H1 (cell line): ENCODE measurements around the gene UNK. TPM values are rescaled to one million over a fixed set of nuclear protein-coding genes. Genes with fewer than 3 reads are reported as not detected.

Experiments used
- CTCF ChIA-PET: fragments of 300-600 bp; sonication (Branson Sonifier 250); formaldehyde crosslinking; loops from one replicate; lab custom pipeline; 2021; ENCODE audit not compliant: partially characterized antibody; lab: Charles Lee
- POLR2A ChIA-PET: fragments of 300-600 bp; sonication (Branson Sonifier 250); formaldehyde crosslinking; loops from one replicate; lab custom pipeline; 2021; ENCODE audit warnings: inconsistent platforms; ENCODE audit not compliant: partially characterized antibody; lab: Charles Lee
- DNase-seq, 2 experiments: peaks; one replicate each; pipeline versions ENCODE4 v3.0.0 to v3.0.0-alpha.2; 2010 to 2022; ENCODE audit warnings: low spot score in 2 of 2, low read depth in 1 of 2, mixed read lengths in 1 of 2
- FAIRE-seq: peaks from 2 replicates; lab custom pipeline; 2011; peaks lifted over from hg19 to GRCh38; lab: Jason Lieb, UNC
- H2AFZ ChIP-seq: 2 replicates; pipeline ENCODE4 v1.8.1; 2012; ENCODE audit warnings: low read length, inconsistent platforms
- H2AK5ac ChIP-seq: 2 replicates; pipeline ENCODE4 v1.6.1; 2013; ENCODE audit warnings: low read depth, low read length
- H2BK120ac ChIP-seq: replicated peaks from 2 replicates; pipeline ENCODE3; 2013; ENCODE audit warnings: low read depth, low read length, inconsistent platforms
- H2BK12ac ChIP-seq: 2 replicates; pipeline ENCODE4 v1.6.1; 2013; ENCODE audit warnings: low read depth, low read length
- H2BK15ac ChIP-seq: 2 replicates; pipeline ENCODE4 v1.6.1; 2013; ENCODE audit warnings: low read length
- H2BK20ac ChIP-seq: 2 replicates; pipeline ENCODE4 v1.6.1; 2013; ENCODE audit warnings: low read length
- H2BK5ac ChIP-seq: 2 replicates; pipeline ENCODE4 v1.6.1; 2013; ENCODE audit warnings: low read depth, low read length
- H3K14ac ChIP-seq: 2 replicates; pipeline ENCODE4 v1.6.1; 2013; ENCODE audit warnings: inconsistent platforms; ENCODE audit not compliant: insufficient read length
- H3K18ac ChIP-seq: 2 replicates; pipeline ENCODE4 v1.6.1; 2013; ENCODE audit warnings: low read length; ENCODE audit errors: extremely low read depth
- H3K23ac ChIP-seq: 2 replicates; pipeline ENCODE4 v1.6.1; 2013; ENCODE audit warnings: inconsistent platforms; ENCODE audit not compliant: insufficient read length
- H3K23me2 ChIP-seq: 2 replicates; pipeline ENCODE4 v1.6.1; 2013; ENCODE audit warnings: low read depth, low read length
- H3K27ac ChIP-seq: 2 replicates; pipeline ENCODE4 v1.6.1; 2011; ENCODE audit warnings: low read depth, low read length, inconsistent platforms
- H3K27me3 ChIP-seq, 4 experiments: replicated peaks in 1 of 4; 1 replicate in 1 of 4; 2 replicates in 3 of 4; pipeline versions ENCODE4 v1.6.1 to v1.8.1; 2011 to 2013; ENCODE audit warnings: low read length in 3 of 4, mild to moderate bottlenecking in 3 of 4, inconsistent platforms in 2 of 4, mixed read lengths in 2 of 4, moderate library complexity in 1 of 4; ENCODE audit not compliant: control insufficient read depth in 3 of 4, insufficient read depth in 3 of 4; ENCODE audit errors: extremely low read depth in 1 of 4
- H3K36me3 ChIP-seq, 4 experiments: 2 replicates each; pipeline versions ENCODE4 v1.6.1 to v1.8.1; 2011 to 2013; ENCODE audit warnings: mild to moderate bottlenecking in 4 of 4, low read length in 3 of 4, moderate library complexity in 2 of 4, control low read depth in 1 of 4, inconsistent platforms in 1 of 4; ENCODE audit not compliant: insufficient read depth in 4 of 4, control insufficient read depth in 2 of 4
- H3K4ac ChIP-seq: replicated peaks from 2 replicates; pipeline ENCODE3; 2013; ENCODE audit warnings: low read length, low read depth, mixed read lengths, inconsistent platforms; ENCODE audit not compliant: insufficient read length
- H3K4me1 ChIP-seq, 4 experiments: replicated peaks in 1 of 4; 1 replicate in 1 of 4; 2 replicates in 3 of 4; pipeline versions ENCODE4 v1.6.1 to v1.8.1; 2011 to 2013; ENCODE audit warnings: low read length in 3 of 4, inconsistent platforms in 2 of 4, mixed read lengths in 1 of 4; ENCODE audit not compliant: insufficient read depth in 4 of 4, control insufficient read depth in 3 of 4
- H3K4me2 ChIP-seq, 2 experiments: 2 replicates each; pipeline versions ENCODE4 v1.6.1 to v1.8.1; 2011 to 2013; ENCODE audit warnings: low read depth in 2 of 2, low read length in 2 of 2, control low read depth in 1 of 2, inconsistent platforms in 1 of 2, mild to moderate bottlenecking in 1 of 2; ENCODE audit not compliant: insufficient read depth in 1 of 2
- H3K4me3 ChIP-seq, 4 experiments: fragments of 200-600, 300-600 bp in 1 of 4; sonication (generic), shearing (Covaris generic), sonication (Bioruptor Twin) in 1 of 4; 2 replicates each; pipeline versions ENCODE4 v1.5.1 to v1.8.1; 2011 to 2016; ENCODE audit warnings: low read length in 4 of 4, low read depth in 3 of 4, control low read depth in 2 of 4, inconsistent platforms in 2 of 4, mild to moderate bottlenecking in 2 of 4, mixed read lengths in 1 of 4, moderate library complexity in 1 of 4; ENCODE audit not compliant: insufficient read depth in 2 of 4; ENCODE audit errors: extremely low read depth in 1 of 4
- H3K56ac ChIP-seq: replicated peaks from 2 replicates; pipeline ENCODE3; 2013; ENCODE audit warnings: low read depth, mild to moderate bottlenecking, mixed read lengths, low read length, inconsistent platforms; ENCODE audit not compliant: insufficient read length
- H3K79me1 ChIP-seq: 2 replicates; pipeline ENCODE4 v1.6.1; 2013; ENCODE audit warnings: low read depth, low read length, control low read depth
- H3K79me2 ChIP-seq, 2 experiments: 2 replicates each; pipeline versions ENCODE4 v1.6.1 to v1.8.1; 2012 to 2013; ENCODE audit warnings: low read length in 2 of 2, mild to moderate bottlenecking in 2 of 2, inconsistent platforms in 1 of 2; ENCODE audit not compliant: insufficient read depth in 2 of 2, control insufficient read depth in 1 of 2
- H3K9ac ChIP-seq, 4 experiments: replicated peaks in 1 of 4; 1 replicate in 1 of 4; 2 replicates in 3 of 4; pipeline versions ENCODE4 v1.6.1 to v1.8.1; 2011 to 2013; ENCODE audit warnings: low read depth in 3 of 4, low read length in 3 of 4, control low read depth in 2 of 4, mild to moderate bottlenecking in 2 of 4, moderate library complexity in 2 of 4, inconsistent platforms in 1 of 4; ENCODE audit errors: extremely low read depth in 1 of 4
- H3K9me3 ChIP-seq, 2 experiments: 2 replicates each; pipeline versions ENCODE4 v1.6.1 to v1.8.1; 2012 to 2013; ENCODE audit warnings: mild to moderate bottlenecking in 2 of 2, moderate library complexity in 2 of 2, control low read depth in 1 of 2, inconsistent platforms in 1 of 2, low read depth in 1 of 2, low read length in 1 of 2, mixed read lengths in 1 of 2; ENCODE audit not compliant: insufficient read depth in 2 of 2
- H4K20me1 ChIP-seq, 2 experiments: replicated peaks in 1 of 2; 2 replicates each; pipeline versions ENCODE3 to v1.8.1; 2011 to 2013; ENCODE audit warnings: inconsistent platforms in 2 of 2, low read length in 2 of 2, mild to moderate bottlenecking in 1 of 2; ENCODE audit not compliant: insufficient read depth in 2 of 2, control insufficient read depth in 1 of 2
- H4K5ac ChIP-seq: 2 replicates; pipeline ENCODE4 v1.6.1; 2013; ENCODE audit warnings: low read length, low read depth, mixed read lengths, inconsistent platforms; ENCODE audit not compliant: insufficient read length
- H4K8ac ChIP-seq: 2 replicates; pipeline ENCODE4 v1.8.0; 2013; ENCODE audit warnings: mild to moderate bottlenecking, moderate library complexity, low read length, inconsistent platforms; ENCODE audit not compliant: insufficient read depth; ENCODE audit errors: extremely low read depth
- H4K91ac ChIP-seq: replicated peaks from 2 replicates; pipeline ENCODE3; 2013; ENCODE audit warnings: low read length, mixed read lengths, inconsistent platforms; ENCODE audit not compliant: insufficient read length
- CBX5 ChIP-seq: fragments of 300-800, 300-1000 bp; sonication (generic); IDR thresholded peaks from 2 replicates; pipeline ENCODE4 v1.7.1; 2016; ENCODE audit warnings: antibody characterized with exemption, low read length, low read depth
- EP300 ChIP-seq, 2 experiments: IDR thresholded peaks; 1 replicate in 1 of 2; 2 replicates in 1 of 2; pipeline ENCODE4 v1.6.1; 2011 to 2012; ENCODE audit warnings: low read depth in 2 of 2, low read length in 2 of 2, mild to moderate bottlenecking in 2 of 2, borderline replicate concordance in 1 of 2, inconsistent platforms in 1 of 2, moderate library complexity in 1 of 2
- HDAC2 ChIP-seq, 2 experiments: fragments of 300-600 bp in 1 of 2; sonication (generic) in 1 of 2; IDR thresholded peaks; 2 replicates each; pipeline ENCODE4 v1.6.1; 2011 to 2012; ENCODE audit warnings: low read depth in 2 of 2, low read length in 2 of 2, mild to moderate bottlenecking in 2 of 2, moderate library complexity in 2 of 2, borderline replicate concordance in 1 of 2, inconsistent platforms in 1 of 2
- MAFK ChIP-seq: IDR thresholded peaks from 2 replicates; pipeline ENCODE4 v1.6.1; 2012; ENCODE audit warnings: low read depth, mild to moderate bottlenecking, improper control_type of control experiment, low read length
- RFX5 ChIP-seq: IDR thresholded peaks from 2 replicates; pipeline ENCODE4 v1.6.1; 2011; ENCODE audit warnings: low read depth, low read length, improper control_type of control experiment, borderline replicate concordance
- SP4 ChIP-seq: IDR thresholded peaks from 2 replicates; pipeline ENCODE4 v1.6.1; 2012; ENCODE audit warnings: low read length, inconsistent platforms
- TBP ChIP-seq: IDR thresholded peaks from 2 replicates; pipeline ENCODE4 v1.6.1; 2011; ENCODE audit warnings: low read depth, low read length, improper control_type of control experiment
- WGBS, 2 experiments: shearing (Covaris generic) in 1 of 2; methylation state at CpG; one replicate each; pipeline versions ENCODE4 v1.1.6 to v1.1.7; 2013 to 2015; ENCODE audit warnings: low lambda C conversion rate in 2 of 2, mixed read lengths in 2 of 2, inconsistent platforms in 1 of 2, low coverage in 1 of 2, missing lambda C conversion rate in 1 of 2; ENCODE audit not compliant: insufficient replicate concordance in 2 of 2, insufficient coverage in 1 of 2, insufficient read length in 1 of 2; ENCODE audit errors: extremely low coverage in 1 of 2, missing lambda C conversion rate in 1 of 2; 5-methylcytosine and 5-hydroxymethylcytosine counted together
- polyA plus RNA-seq, 7 experiments: library from polyadenylated mRNA; depleted of rRNA in 3 of 7; stranded (reverse) in 5 of 7; unstranded in 2 of 7; fragments of >200 nt in 5 of 7; fragments of 200-250 nt in 2 of 7; gene quantifications; 1 replicate in 5 of 7; 2 replicates in 1 of 7; 4 replicates in 1 of 7; pipeline versions ENCODE4 v1.2.1 to v1.2.3, GENCODE V29; 2011 to 2013; ENCODE audit warnings: missing spikeins in 2 of 7, mixed read lengths in 2 of 7
- total RNA-seq: library from RNA; stranded (reverse); fragmentation: NEBNext Ultra II Directional; extraction: Animal tissue kit (Norgen Biotek cat#: 25700); gene quantifications from 2 replicates; pipeline ENCODE4 v1.2.1, GENCODE V29; 2021
- TF ChIP-seq, protein P1 (sequence below): IDR thresholded peaks from 2 replicates; pipeline ENCODE4 v1.6.1; 2012; ENCODE audit warnings: inconsistent platforms

Gene UNK
- total and polyA plus RNA-seq, 2 of the 8 experiments (the other 6 are each of a cell fraction or from before 2014, with no cell fraction given), result 24.2 to 33.3 TPM

GRCh38 chr17:75752802-75753513, 31.6 kb upstream of the UNK start:
- H3K79me2 ChIP-seq, result no peaks in the 10 kb centered on the region
- no peaks in the 10 kb centered on the region for H3K36me3 ChIP-seq
- peak overlapping the region; percentile 80 for H4K8ac ChIP-seq
- CTCF ChIA-PET, result interaction anchor here (0.8 to 19.5 kb wide), 35 partner anchors 9 to 255 kb away, joined by 3 to 359 read pairs (median 5); partner anchors contain the start of genes GALK1, SMIM5 and UNK
- no peaks in the 10 kb centered on the region for H3K79me1 ChIP-seq
- peak overlapping the region; percentile 73 for H4K91ac ChIP-seq
- no peak overlapping the region for H2BK5ac ChIP-seq
- peak overlapping the region; percentile 65; the same call in 1 of the 2 replicates for H2AFZ ChIP-seq
- DNase-seq (no peak), FAIRE-seq (no peak)
- H3K56ac ChIP-seq, result no peak overlapping the region
- peak overlapping the region in 2 of 4 experiments; percentile 29 to 39; a peak in 1 of 7 replicates for H3K9ac ChIP-seq
- H3K4me1 ChIP-seq, result peaks cover 0 to 5% (median 3%) of the 10 kb centered on the region in 4 experiments; a peak in 4 of 7 replicates
- H3K27ac ChIP-seq, result no peak overlapping the region
- no peak overlapping the region for H3K23ac ChIP-seq
- H3K4me2 ChIP-seq, result peak overlapping the region; percentile 7 to 73; a peak in 3 of 4 replicates
- no peak overlapping the region for H2BK12ac ChIP-seq
- H3K9me3 ChIP-seq, result no peaks in the 10 kb centered on the region
- no peak overlapping the region for H2BK15ac ChIP-seq
- peak overlapping the region; percentile 69; the same call in 1 of the 2 replicates for H2AK5ac ChIP-seq
- H4K20me1 ChIP-seq, result peaks cover 0 to 5% of the 10 kb centered on the region in 2 experiments
- H2BK20ac ChIP-seq, result no peak overlapping the region
- H3K18ac ChIP-seq, result no peak overlapping the region; the same call in 1 of the 2 replicates
- H3K23me2 ChIP-seq, result no peaks in the 10 kb centered on the region; the same call in 1 of the 2 replicates
- 76% methylated on average over 19 of the region's 19 CpGs; no CpG with 5 or more reads in 1 of the 2 experiments for WGBS, 2 experiments
- H3K14ac ChIP-seq, result no peak overlapping the region
- no peak overlapping the region for H4K5ac ChIP-seq
- peak overlapping the region; percentile 53 for H3K4ac ChIP-seq
- H2BK120ac ChIP-seq, result no peak overlapping the region
- peak overlapping the region; percentile 11 to 59 (median 21); a peak in 5 of 8 replicates for H3K4me3 ChIP-seq
- H3K27me3 ChIP-seq, result peaks cover 0 to 2% (median 0%) of the 10 kb centered on the region in 4 experiments; a peak in 1 of 7 replicates
- POLR2A ChIA-PET, result interaction anchor here (0.9 to 15.1 kb wide), 16 partner anchors 10 to 485 kb away, joined by 3 to 425 read pairs (median 3); partner anchors contain the start of genes GALK1, ITGB4 and UNK
- peak in 1 of 2 experiments; percentile 89; a peak in 2 of 4 replicates for TF ChIP-seq HDAC2 (IDR thresholded peaks at IDR 0.05; ENCODE audit: borderline replicate concordance in 1 of 2, low read depth in 2 of 2, low read length in 2 of 2)
- no peak for TF ChIP-seq RFX5
- TF ChIP-seq TBP, result no peak
- TF ChIP-seq SP4, result 0 out of 2 replicates have a peak, but pooled peaks have one; percentile 26
- no peak for TF ChIP-seq CBX5
- TF ChIP-seq, protein P1, sequence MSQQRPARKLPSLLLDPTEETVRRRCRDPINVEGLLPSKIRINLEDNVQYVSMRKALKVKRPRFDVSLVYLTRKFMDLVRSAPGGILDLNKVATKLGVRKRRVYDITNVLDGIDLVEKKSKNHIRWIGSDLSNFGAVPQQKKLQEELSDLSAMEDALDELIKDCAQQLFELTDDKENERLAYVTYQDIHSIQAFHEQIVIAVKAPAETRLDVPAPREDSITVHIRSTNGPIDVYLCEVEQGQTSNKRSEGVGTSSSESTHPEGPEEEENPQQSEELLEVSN, result no peak
- TF ChIP-seq MAFK, result no peak
- no peak for TF ChIP-seq EP300 (IDR thresholded peaks at IDR 0.05; ENCODE audit: borderline replicate concordance in 1 of 2, low read depth in 2 of 2, low read length in 2 of 2)
